Left hindlimb (tissue), 1 donor: Measurements from ENCODE around the gene L3MBTL4.
"Not testable (repeated sequence)": the region's sequence is repeated elsewhere in the genome, so short reads cannot be mapped to it uniquely, and the experiment has no call there.

Experiments
- DNase-seq: peaks from one replicate; pipeline ENCODE4 v3.0.0-alpha.2; 2018

L3MBTL4 gene

DNA sequence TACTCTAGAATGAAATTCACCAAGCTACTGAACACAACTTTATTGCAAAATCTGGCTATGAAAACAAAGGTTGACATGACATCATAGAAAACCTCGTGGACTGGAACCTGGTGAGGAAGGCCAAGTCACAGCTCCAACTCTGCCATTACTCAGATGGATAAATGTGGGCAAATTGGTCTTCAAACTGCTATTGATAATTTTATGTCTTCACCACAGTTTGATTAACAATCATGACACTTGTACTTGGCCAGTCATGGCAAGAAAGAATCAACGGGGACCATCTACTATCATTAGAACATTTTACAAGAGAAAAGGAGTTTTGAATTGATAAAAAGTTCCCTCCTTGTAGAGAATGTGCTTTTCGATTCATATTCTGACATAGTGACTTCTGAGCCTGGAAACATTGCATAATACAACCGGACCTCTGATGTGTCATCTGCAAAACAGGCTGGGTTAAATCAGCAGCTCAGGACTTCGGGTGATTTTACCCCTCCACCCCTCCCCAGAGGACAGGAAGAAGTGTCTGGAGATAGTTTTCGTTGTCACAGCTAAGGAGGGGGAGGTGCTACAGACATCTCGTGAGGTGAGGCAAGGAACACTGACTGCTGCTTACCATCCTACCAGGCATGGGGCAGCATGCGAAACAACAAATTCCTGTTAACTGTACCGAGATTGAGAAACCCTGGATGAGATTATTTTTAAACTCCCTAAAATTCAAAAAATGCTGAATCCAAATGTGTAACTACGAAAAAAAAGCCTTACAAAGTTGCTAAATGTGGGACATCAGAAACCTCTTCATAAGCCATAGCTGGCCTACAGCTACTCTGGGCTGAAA, 8.4 kb downstream of the L3MBTL4 start:
- no peak for DNase-seq

DNA sequence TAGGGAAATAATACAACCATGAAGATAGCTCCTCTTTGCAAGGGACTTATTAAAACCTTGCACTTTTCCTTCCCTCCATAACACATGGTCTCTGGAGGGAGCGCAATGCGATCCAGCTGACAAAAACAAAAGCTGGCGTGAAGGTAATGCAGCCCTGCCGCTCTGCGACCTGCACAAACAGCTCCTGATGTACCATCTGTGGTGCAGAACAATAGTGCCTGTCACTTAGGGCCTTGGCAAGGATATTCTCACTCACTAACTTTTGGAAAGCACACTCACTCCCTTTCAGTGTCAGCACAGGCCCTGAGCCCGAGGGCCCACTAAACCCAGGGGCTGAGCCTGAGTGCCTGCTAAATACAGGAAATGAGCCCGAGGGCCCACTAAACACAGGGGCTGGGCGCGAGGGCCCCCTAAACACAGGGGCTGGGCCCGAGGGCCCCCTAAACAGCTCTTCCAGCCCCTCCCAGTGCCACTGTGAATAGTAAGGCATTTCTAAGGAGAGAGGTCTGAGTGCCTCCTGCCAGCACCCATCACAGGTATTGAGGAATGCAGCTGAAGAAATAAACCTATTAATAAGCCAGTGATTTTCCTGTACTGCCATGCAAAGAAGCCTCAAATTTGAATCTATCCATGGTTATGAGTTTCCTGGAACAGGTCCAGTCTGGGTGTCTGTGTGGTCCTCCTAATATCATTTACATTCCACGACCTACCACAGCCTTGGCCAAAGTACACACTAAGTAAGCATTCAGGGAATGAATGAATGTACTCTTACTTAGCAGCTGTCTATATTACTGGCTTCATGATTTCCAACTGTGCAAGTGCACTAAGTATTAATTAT, 9.3 kb downstream of the L3MBTL4 start:
- no peak for DNase-seq

DNA sequence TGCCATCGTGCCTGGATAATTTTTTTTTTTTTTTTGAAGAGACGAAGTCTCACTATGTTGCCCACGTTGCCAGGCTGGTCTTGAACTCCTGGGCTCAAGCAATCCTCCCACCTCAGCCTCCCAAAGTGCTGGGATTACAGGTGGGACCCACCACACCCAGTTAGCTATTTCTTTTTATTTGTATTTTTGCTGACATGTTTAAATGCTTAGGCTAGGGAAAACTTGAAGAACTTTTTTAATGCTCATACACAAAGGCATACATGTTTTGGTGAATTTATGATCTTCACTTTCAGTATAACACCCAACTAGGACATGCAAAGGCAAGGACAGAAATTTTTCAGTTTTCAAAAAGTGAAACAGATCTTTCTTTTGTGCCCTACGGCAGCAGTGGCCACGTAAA, 9.9 kb downstream of the L3MBTL4 start:
- no peak for DNase-seq

DNA sequence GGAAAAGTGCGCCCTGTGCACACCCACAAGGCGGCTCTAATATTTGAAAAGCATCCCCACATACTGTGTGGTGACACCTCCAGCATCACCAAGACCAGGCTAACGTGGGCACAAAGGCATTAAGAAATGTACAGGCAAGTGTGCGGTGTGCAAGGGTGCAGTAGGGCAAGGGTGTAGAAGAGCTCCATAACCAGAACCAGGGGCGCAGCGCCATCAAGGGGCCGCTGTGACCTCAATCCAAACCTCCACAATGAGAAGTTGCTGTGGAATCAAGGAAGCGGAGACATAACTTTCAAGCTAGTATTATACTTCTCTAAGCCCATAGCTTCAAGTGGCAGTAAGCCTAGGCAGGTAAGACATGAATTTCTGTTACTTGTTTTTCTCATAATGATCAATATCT, 13.0 kb downstream of the L3MBTL4 start:
- DNase-seq = no peak

DNA sequence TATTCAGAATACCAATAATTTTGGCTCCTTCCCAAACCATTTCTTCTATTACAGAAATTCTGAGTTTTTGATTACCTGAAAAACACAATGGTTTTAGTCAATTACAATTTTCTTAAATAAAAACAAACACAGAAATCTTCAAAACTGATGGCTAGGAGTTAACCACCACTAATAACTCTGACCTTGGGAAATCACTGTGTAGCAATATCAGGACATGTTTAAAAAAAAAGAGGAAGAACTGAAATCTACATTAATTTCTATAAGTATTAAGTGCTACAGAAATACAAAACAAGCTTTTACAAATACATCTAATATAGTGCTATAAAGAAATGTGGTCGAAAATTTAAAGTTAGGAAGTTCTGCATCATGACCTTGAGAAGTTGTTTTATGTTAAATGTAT, 14.9 kb downstream of the L3MBTL4 start:
- DNase-seq = no peak

DNA sequence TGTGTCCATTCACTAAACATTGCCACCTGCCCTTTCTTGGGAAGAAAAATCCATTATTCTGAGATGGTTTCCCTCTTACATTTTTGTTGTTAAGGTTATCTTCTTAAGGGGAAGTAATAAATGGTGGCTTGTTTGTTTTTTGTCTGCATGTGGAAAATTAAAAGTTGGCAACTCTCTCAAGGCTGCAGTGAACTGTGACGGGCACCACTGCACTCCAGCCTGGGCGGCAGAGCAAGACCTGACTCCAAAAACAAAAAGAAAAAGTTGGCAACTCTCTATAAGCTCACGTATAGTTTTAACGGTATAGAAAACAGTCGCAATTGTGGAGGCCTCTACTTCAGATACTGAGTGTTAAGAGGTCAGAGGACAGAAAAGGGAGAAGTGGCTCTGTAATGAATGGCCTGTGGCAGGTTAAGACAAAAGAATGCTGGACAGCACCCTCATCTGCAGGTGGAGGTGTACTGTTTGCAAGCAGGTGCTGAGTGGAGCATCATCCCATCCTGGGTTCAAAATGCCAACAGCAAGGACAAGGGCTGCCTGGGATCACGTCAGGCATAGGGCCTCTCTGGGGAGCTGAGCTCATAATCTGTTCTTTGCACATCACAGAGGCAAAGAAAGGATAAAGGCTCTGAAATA, 16.7 kb downstream of the L3MBTL4 start:
- no peak for DNase-seq

DNA sequence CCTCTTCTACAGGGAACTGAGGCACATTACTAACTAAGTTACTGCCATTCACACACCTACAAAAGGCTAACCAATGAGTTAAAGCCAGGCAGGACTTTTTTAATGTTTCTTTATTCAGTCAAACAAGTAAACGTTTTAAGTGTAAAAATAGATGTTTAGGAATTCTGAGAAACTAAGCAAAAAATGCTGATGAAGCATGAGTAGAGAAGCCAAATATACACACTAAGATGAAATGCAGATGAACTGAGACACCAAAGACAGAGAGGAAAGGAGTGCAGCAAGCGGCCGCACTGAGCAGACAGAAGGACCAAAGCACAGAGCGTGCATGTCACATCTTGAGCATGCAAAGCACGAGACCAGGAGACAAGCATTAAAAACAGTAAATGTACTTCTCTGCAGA, 17.9 kb downstream of the L3MBTL4 start:
- no peak for DNase-seq

DNA sequence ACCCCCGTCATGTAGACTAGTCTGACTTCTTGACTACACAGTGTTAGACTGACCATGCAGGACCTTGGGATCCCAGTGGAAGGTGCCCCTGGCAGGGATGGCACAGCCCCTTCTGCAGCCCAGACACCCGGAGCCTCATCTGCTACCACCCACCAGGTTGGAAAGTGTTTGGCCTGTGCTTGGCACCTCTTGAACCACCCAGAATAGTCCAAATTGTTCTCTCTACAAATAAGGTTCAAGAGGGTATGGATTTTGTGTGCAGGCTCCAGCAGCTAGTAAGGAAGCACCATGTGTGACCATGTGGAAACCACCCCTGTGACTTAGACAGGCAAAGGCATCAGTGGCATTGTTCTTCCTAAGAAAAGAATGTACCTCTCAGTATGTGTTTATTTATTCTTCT, 18.4 kb downstream of the L3MBTL4 start:
- DNase-seq = no peak

DNA sequence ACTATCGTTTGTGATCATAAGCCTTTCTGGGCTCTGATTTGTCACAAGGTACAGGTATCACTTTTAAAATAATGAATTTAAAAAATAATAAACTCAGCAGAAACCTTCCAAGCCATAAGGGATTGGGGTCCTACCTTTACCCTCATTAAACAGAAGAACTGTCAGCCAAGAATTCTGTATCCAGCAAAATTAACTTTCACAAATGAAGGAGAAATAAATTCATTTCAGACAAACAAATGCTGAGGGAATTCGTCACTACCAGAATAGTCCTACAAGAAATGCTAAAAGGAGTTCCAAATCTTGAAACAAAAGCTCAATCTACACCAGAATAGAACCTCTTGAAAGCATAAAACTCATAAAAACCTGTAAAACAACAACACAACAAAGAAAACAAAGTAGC, 25.7 kb downstream of the L3MBTL4 start:
- DNase-seq = no peak

DNA sequence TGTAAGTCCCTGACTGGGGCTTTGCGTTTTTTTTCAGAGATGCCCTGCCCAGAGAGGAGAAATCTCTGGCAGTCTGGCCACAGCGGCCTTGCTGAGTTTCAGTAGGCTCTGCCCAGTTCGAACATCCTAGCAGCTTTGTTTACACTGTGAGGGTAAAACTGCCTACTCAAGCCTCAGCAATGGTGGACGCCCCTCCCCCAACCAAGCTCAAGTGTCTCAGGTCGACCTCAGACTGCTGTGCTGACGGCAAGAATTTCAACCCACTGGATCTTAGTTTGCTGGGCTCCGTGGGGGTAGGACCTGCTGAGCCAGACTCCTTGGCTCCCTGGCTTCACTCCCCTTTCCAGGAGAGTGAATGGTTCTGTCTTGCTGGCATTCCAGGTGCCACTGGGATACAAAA, 31.7 kb downstream of the L3MBTL4 start:
- DNase-seq = no peak

DNA sequence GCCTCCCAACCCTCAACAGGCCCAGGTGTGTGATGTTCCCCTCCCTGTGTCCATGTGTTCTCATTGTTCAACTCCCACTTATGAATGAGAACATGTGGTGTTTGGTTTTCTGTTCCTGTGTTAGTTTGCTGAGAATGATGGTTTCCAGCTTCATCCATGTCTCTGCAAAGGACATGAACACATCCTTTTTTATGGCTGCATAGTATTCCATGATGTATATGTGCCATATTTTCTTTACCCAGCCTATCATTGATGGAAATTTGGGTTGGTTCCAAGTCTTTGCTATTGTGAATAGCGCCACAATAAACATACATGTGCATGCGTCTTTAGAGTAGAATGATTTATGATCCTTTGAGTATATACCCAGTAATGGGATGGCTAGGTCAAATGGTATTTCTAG, 37.2 kb downstream of the L3MBTL4 start:
- not testable (repeated sequence) for DNase-seq

DNA sequence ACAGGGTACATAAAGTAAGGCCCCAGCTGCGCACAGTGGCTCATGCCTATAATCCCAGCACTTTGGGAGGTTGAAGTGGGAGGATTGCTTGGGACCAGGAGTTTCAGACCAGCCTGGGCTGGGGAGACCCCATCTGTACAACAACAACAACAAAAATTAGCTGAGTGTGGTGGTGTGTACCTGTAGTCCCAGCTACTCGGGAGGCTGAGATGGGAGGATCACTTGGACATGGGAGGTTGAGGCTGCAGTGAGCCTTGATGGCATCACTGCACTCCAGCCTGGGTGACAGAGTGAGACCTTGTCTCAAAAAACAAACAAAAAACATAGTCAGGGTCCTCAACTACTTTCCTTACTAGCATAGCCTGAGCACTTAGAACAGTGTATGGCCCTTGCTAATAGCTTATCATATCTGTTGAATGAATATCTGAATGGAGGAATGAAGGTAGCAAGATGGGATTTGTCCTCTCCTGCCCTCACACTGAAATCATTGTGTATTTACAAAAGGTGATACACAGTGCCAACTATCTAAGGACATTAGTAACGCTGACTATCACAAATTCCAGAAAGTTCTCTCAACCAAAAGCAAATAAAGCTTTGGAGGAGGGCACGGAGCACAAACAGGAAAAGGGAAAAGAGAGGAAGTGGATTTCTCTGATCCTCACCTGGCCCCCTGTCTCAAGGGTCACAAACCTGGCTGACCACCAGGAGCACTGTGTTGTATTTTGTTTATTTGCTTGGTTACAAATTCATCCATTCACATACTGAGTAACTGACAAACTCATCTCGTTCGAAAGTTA, 38.1 kb downstream of the L3MBTL4 start:
- DNase-seq = no peak

DNA sequence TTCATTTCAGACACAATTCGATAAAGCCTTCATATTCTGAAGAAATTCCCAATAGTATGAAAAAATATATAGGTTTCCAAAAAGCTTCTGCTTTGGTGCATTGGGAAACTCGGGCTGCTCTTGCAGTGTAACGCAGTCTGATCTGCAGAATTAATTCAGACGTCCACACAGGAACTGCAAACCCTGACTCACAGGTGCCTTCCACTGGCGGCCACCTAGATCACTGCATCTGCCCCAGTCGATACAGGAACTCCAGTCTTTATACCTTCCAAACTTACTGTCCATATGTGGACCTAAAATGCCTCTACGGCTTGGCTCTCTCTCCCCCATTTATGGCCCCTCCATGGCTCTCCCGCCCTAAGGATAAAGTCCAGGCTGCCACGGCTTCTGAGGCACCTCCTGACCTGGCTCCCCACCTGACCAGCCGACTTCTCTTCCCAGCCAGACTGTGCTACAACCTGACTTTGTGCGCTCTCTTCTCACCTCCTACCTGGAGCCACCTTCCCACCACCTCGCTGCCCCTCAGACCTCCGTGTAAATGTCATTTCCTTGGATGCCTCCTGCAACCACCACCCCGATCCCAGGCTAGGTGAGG, 39.7 kb downstream of the L3MBTL4 start:
- no peak for DNase-seq

DNA sequence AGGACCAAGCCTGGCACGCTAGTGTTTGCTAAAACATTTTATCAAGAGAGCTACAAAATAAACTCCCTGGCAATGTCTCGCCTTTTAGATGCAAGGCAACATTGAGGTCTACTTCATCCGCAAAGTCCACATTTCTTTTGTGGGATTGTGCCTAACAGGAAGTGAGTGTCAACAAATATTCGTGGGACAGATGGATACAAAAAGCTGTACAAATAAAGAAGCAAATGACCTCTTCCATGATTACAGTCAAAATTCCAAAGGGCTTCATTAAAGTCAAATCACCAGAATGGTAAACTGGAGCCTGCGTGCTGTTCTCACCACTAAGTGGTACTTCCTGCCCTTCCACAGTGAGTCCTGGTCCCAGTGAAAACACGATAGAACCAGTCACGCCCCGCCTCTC, 40.4 kb downstream of the L3MBTL4 start:
- DNase-seq = no peak

DNA sequence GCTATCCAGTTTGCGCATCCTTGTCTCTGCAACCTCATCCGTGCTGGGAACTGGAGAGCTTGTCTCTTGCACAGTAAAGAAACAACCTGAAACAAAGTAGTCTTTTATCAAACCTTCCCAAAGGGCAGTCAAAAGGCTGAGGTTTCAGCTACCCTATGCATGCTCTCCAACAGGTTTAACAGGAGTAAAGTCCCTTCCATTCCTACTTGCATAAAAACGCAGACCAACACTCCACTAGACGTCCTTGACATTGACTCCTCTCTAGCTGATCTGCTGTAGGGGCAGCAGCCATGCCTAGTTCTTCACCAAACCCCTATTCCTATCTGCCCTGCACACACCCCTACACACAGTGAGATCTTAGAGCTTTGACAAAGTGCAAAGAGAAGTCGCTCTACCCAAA, 41.5 kb downstream of the L3MBTL4 start:
- DNase-seq = no peak

DNA sequence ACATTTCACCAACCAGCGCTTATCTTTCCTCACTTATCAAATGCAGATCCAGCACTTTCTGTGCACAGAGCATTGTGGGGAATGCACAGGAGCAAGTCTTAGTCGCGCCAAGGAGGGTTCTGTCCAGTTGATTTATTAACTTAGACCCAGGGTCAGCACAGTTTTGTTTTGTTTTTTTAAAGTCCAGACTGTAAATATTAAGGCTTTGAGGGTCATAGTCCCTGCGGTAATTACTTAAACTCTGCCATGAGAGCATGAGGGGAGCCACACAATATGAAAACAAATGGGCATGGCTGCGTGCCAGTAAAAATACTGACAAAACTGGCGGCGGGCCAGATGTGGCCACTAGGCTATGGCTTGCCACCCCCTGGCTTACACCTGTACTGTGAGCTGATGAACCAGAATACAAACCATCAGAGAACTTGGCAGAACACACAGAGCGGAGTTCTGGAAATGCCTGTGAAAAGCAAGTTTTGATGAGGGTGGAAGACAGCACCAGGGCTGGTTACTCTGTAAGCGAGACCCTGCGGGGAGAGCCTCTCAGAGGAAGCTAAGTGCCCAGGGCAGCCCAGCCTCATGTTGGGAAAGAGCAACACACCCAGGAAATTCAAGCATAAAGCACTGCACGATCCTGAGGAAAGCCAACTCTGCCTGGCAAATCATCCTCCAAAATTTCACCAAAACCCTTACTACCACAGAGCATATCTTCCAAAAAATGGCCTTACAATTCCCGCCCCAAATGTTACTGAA, 43.6 kb downstream of the L3MBTL4 start:
- no peak for DNase-seq

DNA sequence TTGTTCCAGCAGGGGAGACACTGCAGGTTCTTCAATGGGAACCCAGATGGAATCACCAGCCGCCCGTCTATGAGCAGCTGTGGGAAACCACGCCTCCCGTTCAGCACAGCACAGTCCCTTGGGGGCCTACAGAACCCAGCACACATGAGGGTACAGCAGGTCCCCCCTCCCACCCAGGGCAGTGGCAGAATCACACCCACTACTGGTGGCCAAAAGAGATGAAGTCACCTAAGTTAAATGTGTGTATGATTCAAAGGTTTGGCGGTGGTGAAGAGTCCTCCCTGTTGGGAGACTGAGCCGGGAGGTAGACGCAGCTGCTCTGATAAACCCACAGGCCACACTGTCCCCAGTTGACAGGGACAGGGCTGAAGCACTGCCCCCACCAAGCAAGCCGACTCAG, 44.3 kb downstream of the L3MBTL4 start:
- DNase-seq = no peak

DNA sequence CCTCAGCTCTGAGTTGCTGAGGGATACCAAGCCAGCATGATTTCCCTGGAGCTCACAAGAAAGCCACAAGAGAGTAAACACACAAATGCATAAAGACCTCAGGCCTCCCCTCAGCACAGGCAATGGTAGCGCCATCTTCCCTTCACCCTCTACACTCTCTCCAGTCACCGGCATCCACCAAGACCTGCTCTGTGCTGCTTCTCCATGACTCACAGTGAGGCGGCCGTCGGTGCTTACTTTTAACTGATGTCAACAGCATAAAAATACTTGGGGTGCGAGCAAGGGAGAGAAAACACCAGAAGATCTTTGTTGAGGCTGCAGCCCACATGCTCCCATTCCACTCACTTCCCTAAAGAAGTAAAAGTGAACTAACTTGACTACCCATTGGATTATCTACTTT, 46.7 kb downstream of the L3MBTL4 start:
- no peak for DNase-seq

DNA sequence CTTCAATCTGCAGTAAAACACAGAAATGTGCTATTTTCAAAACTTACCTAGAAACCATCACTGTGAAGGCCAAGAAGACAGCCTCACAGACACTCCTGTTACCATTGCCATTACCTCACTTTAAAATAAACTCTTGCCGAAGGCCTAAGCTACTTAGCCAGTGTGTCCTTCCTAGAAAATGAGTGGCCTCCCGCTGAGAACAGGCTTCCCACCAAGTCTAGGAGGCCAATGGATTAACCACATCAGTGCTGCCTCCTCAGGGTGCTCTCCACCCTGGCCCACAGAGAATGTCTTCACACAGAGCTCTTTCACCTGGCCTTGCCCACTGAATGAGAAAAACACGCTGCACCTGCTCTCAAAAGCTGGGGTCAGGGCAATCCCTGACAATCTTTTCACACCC, 47.5 kb downstream of the L3MBTL4 start:
- DNase-seq = no peak

DNA sequence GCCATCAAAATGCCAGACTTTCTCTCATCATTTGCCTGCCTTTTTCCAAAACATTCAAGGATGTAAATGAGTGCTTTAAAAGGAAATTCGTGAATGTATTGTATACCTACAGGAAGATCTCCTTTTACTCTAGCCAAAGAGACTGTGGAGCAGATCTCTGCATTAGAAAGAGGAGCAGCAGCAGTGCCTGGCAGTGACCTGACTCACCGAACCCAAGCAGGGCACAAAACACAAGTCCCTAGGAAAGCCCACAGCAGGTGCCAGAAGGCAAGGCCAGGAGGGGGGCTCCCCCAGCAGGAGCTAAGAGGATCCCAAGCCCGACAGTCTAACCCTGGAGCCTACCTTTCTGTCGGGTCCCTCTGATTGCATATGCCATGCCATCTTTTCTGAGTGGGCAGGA, 47.9 kb downstream of the L3MBTL4 start:
- DNase-seq = no peak

DNA sequence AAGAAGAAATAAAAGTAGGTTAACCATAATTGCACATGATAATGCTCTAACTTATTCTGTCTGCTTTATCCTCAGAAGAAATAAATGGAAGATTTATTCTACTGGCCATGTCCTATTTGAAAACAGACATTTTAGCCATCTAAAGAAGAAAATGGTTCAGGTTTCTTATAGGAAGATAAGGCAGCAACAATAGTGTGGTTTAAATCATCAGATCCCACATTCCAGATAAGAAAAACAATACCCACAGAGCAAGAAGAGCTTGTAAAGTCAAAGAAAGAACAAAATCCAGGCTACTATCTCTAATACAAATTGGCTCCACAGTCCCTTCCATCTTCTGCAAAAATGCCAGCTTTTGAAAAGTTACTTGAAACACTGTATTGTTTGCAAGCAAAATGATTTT, 49.3 kb downstream of the L3MBTL4 start:
- no peak for DNase-seq

DNA sequence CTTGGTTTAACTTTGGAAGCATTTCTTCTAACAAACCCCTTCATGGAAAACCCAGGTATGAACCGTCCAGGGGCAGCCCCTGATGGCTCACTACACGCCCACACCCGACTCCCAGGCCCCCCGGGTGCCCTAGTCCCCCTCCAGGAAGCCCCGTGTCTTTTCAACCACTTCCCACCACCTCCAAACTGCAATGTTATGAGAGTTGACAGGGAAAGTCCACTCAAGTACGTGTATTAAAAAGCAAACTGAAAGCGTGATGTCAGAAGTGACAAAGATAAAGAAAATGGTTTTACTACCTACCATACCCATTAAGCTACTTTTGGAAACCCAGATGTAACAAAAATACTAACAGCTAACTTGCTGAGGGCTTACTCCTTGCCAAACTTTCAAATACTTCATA, 51.5 kb downstream of the L3MBTL4 start:
- no peak for DNase-seq
